Dermis microvascular lymphatic vessel endothelial cell (primary cell): ENCODE data around the gene TACR3. TPM values are rescaled to one million over a fixed set of nuclear protein-coding genes. Genes with fewer than 3 reads are reported as not detected.
A peak's percentile ranks its signal among the peaks of the same experiment; 100 is the strongest.
"Not testable (repeated sequence)": the region's sequence is repeated elsewhere in the genome, so short reads cannot be mapped to it uniquely, and the experiment has no call there.

Experiments
- DNase-seq, 2 donors: peaks; one replicate each; pipeline versions ENCODE4 v3.0.0 to v3.0.0-alpha.2; 2010; ENCODE audit warnings: low read depth in 2 of 2
- total RNA-seq: library from RNA; depleted of rRNA; stranded (reverse); fragments of >200 nt; gene quantifications from 2 replicates; pipeline ENCODE4 v1.2.1, GENCODE V29; 2014

TACR3 gene
- not detected in 2 replicates for total RNA-seq

GRCh38 chr4:103719830-103720207 lies at the start of gene TACR3:
Gene TACR3 (minus strand): TSS chr4:103719985. CDS start chr4:103719675, 310 bp downstream.
- DNase-seq = no peak

DNA sequence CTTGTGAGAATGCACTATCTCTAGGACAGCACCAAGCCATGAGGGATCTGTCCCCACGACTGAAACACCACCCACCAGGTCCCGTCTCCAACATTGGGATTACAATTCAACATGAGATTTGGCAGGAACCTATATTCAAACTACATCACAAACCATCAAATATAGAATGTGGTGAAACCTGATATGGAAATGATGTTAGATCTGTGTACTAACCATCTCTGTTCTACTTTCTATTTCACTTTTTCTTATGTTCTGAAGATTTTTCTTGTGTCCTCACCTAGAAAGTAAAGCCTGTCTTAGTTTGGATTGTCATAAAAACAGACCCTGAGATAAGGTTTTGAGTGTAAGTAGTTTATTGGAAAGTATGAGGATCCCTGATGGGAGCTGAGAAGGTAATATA lies 37.8 kb upstream of the TACR3 start:
- DNase-seq = no peak

DNA sequence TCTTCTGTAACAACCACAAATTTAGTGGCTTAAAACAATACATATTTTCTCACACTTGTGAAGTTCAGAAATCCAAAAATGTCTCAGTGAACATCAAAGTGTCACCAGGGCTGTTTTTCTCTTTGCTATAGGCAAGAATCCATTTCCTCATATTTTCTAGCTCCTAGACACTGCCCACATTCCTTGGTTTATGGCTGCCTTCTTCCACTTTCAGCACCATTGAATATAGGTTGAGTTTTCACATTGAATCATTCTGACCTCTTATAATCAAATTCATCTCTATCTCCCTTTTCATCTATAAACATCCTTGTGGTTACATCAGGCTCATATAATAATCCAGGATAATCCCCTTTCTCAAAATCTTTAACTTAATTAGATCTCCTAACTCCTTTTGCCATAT lies 37.0 kb upstream of the TACR3 start:
- no peak for DNase-seq

- peak; percentile 50 to 90 for DNase-seq
Observed at GRCh38 chr4:103754844-103755243, 35.1 kb upstream of the TACR3 start.

DNA sequence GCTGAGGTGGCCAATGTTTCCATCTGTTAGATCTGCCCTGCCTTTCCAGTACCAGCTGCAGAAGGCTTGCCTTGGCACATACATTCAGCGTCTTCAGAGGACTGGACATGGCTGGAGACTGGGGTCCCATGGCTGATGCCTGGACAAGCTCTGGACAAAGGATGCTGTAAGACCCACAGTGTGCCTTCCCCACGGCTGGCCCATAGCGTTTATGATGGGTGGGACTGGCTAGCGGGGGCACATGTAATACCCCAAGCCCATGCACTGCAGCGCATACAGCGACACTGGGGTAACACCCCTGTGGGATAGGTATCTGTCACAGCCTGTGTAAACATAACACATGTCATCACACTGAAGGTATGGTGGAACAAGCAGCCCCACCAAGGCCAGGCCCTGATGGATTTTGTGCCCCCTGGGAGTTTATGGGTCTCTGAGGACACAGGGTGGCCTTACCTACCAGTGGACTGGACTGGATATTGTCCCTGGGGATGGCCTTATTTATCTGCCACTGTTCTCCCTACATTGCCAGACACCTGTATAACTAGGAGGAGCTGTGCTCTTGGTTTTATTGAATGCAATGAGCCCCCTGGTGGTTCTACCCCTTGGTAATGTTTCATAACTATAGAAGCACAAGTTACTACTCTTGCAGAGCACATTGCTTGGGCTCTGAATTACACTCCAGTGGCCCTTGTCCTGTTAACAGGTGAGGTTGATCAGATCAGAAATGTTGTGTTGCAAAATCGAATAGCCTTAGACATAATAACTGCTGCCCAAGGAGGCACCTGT lies 34.3 kb upstream of the TACR3 start:
- no peak for DNase-seq

- DNase-seq = not testable (repeated sequence)
Observed at GRCh38 chr4:103723150-103723549, 3.4 kb upstream of the TACR3 start.

- DNase-seq = no peak
Observed at GRCh38 chr4:103721251-103721650, 1.5 kb upstream of the TACR3 start.

- DNase-seq = no peak
Observed at GRCh38 chr4:103720661-103721060, 876 bp upstream of the TACR3 start.

DNA sequence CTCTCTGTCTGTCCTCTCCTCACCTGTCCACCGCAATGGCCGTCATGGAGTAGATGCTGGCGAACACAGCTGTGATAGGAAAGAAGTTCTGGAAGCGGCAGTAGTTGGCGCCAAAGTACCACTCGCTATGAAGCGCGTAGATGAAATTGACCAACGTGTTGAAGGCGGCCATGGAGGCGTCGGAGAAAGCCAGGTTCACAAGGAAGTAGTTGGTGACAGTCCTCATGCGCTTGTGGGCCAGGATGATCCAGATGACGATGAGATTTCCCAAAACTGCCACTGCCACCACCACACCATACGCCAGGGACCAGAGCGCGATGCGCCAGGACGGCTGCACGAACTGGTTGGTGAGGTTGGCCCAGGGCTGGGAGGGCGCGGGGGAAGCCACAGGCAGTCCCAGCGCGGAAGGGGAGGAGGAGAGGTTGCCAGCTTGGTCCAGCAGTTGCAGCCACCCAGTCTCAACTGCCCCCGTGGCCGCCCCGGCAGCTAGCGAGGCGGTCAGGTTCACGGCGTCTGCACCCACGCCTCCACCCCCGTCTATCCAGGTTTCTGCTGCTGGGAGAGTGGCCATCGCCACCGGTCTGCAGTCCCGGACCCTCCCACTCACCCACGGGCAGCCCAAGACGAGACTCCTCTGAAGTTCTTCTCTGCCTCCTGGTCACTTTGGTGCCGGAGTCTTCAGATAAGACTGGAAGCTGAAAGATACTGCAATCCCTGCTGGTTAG lies 518 bp downstream of the TACR3 start:
- no peak for DNase-seq

GRCh38 chr4:103692615-103693014 lies 27.2 kb downstream of the TACR3 start:
- no peak for DNase-seq

- no peak for DNase-seq
Observed at GRCh38 chr4:103673983-103674382, 45.8 kb downstream of the TACR3 start.

GRCh38 chr4:103666764-103667163 lies 53.0 kb downstream of the TACR3 start:
- DNase-seq = not testable (repeated sequence)

DNA sequence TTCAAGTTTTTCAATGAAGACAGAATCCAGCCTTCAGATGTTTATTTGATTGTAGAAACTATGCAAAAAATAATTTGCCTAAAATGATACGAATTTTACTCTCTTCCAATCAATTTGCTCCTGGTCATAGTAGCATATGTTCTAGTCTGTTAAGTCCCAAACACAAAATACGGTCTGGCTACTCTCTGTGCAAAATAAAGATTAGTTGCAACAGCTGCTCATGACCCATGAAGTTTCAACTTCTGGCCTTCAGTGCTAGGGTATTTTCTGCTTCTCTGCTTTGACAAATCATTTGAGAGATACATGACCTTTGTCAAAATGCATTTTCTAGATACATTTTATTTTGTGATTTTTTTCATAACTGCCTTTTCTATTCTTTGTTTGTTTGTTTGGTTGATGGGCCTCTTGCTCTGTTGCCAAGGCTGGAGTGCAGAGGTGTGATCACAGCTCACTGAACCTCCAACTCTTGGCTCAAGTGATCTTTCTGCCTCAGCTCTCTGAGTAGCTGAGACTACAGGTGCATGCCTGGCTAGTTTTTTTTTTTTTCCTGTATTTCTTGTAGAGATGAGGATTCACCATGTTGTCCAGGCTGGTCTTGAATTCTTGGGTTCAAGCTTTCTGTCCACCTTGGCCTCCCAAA lies 55.2 kb downstream of the TACR3 start:
- DNase-seq = no peak

- no peak for DNase-seq
Observed at GRCh38 chr4:103648541-103648940, 71.2 kb downstream of the TACR3 start.

DNA sequence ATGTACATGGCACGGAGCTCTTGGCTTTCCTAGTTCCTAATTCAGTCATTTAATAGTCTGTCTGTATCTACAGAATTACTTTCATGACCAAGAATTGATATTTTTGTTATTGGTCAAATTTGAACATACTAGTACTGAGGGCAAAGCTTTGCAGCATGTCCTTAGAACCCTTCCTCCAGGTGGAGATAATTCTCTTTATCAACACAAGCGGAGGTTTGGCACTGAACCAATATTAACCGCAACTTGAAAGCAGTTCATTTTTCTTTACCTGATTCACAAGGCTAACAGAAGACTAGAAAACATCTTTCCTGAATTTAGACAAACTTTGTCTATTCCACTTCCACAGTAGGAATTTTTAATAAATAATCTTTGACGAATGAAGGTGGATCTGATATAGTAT lies 73.8 kb downstream of the TACR3 start:
- DNase-seq = no peak

GRCh38 chr4:103634236-103634635 lies 85.5 kb downstream of the TACR3 start:
- DNase-seq = no peak

GRCh38 chr4:103626296-103626695 lies 93.5 kb downstream of the TACR3 start:
- DNase-seq = no peak

DNA sequence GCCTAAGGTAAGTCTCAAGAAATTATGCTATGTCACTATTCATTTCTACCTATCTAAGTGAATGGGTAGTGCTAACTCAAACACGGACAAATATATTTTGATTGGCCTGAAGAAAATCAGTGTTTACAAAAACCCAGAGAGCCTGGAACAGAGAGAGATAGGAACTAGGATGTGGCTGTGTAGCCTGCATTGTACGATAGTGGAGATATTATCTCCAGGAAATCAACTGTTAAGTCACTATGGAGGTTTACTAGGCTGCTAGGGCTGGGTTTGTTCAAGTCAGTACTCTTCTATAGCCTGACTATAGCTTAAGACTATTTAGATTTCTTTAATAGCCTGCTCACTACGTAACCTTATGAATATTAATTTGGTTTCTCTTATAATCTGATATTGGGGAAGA lies 127.9 kb downstream of the TACR3 start:
- no peak for DNase-seq

- no peak for DNase-seq
Observed at GRCh38 chr4:103567591-103567990, 152.2 kb downstream of the TACR3 start.

- DNase-seq = not testable (repeated sequence)
Observed at GRCh38 chr4:103559178-103559577, 160.6 kb downstream of the TACR3 start.
